ENCODE results near the gene ACTA2.
A peak's percentile ranks its signal among the peaks of the same experiment; 100 is the strongest.
"Not testable (repeated sequence)": the region's sequence is repeated elsewhere in the genome, so short reads cannot be mapped to it uniquely, and the experiment has no call there.

ACTA2 gene

DNA sequence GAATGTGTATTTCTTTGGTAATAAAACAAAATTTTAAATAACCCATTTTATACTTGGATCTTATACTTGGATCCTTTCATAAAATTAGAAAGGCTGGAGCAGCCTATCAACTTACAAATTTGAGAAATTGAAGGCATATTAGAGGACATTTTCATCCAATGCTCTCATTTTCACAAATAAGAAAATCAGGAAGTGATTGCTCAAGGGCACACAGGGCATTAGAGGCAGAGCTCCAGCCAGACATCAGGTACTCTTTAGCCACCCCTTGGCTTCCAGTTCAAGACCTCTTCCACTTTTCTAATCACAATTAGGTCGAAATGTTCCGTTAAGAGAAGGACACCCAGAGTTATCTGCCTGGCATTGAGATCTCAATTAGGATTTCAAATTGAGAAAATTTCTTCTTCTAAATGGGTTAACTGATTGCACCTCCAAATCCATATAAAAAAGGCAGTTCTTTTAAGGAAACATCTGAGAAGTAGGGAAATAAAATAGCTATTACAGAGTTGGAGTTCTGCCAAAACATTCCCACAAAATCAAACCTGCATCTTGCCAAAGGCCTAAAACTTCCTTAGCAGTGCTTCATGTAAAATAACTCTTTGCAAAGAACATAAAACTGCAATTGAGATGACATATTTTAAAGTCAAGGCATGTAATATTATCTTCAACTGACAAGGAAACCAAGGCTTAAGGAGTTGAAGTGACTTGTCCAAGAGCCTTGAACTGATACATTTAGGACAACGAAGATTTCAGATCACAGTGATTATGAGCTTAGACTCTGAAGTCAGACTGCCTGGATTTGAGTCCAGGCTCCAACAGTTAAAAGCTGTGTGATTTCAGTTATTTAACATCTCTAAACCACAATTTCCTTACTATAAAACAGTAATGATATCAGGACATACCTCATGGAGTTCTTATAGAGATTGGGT, 2.4 kb downstream of the ACTA2 start:
- no peak for DNase-seq

DNA sequence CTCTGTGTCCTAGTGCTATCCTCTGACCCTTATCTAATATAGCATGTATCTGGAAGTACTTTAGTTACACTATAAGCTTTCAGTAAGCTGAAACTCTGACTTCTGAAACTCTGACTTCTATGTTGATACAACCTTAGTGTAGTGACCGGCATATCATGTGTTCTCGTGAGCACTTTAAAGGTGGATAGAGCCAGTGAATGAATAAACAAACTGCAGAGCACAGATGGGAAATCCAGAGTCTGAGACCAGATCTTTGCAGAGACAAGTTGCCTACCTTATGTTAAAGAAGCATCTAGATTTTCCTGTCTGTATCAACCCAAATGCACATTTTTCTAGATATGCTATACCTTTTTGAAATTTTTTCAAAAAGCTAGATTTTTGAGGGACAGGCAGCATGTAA, 3.5 kb downstream of the ACTA2 start:
- no peak for DNase-seq

DNA sequence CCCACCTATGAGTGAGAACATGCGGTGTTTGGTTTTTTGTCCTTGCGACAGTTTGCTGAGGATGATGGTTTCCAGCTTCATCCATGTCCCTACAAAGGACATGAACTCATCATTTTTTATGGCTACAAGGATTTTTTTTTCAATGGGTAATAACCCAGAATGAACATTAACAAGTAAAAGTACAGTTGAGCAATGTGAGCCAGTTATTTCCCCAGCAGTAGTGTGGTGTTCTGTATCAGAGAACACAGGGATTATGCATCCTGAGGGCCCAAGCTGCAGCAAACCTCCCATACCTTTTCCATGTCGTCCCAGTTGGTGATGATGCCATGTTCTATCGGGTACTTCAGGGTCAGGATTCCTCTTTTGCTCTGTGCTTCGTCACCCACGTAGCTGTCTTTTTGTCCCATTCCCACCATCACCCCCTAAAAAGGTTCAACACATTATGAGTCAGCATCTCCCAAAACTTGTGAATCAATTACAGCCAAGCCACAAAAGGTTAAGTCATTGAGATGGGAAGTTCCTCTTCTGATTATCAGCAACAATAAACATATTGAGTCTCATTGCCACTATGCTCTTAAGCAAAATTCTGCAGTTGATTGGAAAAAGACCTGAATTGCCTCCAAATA, 5.5 kb downstream of the ACTA2 start:
- DNase-seq, result no peak

DNA sequence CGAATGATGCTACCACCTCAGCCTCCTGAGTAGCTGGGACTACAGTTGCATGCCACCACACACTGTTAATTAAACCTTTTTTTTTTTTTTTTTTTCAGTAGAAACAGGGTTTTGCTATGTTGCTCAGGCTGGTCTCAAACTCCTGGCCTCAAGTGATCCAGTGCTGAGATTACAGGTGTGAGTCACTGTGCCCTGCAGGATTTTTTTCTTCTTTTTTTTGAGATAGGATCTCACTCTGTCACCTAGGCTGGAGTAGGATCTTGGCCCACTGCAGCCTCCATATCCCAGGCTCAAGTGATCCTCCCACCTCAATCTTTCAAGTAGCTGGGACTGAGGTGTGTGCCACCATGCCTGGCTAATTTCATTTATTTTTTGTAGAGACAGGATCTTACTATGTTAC, 6.4 kb downstream of the ACTA2 start:
- no peak for DNase-seq

DNA sequence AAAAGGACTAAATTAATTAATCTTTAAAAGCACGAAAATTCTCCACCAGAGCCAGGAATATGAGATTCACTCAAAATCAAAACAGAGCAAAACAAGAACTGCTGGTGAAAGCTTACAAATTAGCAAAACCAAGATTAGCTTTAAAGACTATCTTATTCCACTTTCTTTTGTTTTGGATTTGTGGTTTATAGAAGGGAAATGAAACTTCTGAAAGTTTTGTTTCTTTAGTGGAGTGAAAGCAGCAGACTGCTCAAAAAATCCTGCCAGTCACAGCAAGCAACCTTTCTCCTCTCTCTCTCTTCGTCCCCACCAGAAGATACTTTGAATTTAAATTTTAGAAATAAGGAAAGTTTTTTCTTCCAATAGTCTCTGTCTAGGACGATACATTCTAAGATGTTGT, 7.8 kb downstream of the ACTA2 start:
- no peak for DNase-seq

DNA sequence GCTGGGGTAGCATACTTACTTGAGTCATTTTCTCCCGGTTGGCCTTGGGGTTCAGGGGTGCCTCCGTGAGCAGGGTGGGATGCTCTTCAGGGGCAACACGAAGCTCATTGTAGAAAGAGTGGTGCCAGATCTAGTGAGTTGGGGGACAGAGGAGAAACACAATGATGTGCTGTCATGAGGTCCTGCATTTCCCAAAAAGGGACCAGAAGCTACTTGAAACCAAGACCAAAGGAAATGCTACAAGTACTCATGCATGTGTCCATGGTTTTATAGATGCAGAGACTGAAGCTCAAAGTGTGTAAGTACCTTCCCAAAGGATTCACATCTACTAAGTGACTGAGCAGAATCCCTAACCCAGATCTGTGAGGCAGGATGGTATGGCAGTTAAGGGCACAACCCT, 8.8 kb downstream of the ACTA2 start:
- no peak for DNase-seq

DNA sequence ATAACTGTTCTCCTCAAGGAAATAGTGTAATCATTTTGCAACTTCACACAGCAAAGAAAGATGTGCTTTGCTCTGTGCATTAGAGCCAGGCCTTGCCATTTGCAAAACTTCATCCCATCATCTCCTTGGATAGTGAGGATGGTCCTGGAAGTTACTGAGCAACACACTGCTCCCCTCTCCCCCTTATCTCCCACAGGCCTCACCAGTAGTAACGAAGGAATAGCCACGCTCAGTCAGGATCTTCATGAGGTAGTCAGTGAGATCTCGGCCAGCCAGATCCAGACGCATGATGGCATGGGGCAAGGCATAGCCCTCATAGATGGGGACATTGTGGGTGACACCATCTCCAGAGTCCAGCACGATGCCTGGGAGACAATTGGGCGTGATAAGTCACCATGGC, 11.5 kb downstream of the ACTA2 start:
- no peak for DNase-seq

DNA sequence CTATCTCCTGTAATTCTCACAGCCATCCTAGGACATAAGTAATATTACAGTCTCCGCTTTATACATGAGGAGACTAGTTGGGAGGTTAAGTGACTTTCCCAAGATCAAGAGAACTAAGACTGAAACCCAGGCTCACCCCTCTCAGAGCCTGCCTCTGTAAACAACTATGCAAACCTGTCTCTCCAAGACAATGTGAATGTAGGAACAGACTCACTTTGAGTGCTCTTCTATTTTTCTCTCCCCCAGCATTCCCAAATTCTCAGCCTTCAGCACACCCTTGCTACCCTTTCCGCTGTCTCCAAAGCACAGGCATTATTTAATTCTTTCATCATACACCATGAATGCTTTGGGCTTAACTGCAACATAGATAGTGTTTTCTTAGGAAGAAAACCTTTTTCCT, 13.6 kb downstream of the ACTA2 start:
- DNase-seq, result no peak

DNA sequence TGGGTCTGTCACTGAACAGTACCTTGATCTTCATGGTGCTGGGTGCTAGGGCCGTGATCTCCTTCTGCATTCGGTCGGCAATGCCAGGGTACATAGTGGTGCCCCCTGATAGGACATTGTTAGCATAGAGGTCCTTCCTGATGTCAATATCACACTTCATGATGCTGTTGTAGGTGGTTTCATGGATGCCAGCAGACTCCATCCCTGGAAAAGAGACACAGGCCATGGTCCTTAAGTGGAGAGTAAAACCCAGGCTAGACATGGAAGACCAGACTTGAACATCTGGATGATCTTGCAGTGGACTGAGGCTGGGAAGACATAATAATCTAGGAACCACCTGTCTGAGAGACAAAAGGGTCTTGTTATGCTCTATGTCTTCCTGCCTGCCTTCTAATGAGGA, 14.5 kb downstream of the ACTA2 start:
- no peak for DNase-seq

DNA sequence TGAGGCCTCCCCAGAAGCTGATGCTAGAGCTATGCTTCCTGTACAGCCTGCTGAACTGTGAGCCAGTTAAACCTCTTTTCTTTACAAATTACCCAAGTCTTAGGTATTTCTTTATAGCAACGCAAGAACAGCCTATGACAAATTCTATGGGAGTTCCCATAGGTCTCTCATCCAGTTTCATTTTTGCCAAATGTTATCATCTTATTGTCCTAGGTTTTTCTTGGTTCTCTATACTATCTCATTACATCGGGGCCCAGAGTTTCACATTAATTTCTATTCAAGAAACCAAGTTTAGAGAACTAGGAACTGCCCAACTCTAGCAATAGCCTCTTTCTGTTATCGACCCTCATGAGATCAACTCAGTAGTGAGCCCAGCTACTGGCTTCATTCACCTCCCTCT, 15.9 kb downstream of the ACTA2 start:
- no peak for DNase-seq

DNA sequence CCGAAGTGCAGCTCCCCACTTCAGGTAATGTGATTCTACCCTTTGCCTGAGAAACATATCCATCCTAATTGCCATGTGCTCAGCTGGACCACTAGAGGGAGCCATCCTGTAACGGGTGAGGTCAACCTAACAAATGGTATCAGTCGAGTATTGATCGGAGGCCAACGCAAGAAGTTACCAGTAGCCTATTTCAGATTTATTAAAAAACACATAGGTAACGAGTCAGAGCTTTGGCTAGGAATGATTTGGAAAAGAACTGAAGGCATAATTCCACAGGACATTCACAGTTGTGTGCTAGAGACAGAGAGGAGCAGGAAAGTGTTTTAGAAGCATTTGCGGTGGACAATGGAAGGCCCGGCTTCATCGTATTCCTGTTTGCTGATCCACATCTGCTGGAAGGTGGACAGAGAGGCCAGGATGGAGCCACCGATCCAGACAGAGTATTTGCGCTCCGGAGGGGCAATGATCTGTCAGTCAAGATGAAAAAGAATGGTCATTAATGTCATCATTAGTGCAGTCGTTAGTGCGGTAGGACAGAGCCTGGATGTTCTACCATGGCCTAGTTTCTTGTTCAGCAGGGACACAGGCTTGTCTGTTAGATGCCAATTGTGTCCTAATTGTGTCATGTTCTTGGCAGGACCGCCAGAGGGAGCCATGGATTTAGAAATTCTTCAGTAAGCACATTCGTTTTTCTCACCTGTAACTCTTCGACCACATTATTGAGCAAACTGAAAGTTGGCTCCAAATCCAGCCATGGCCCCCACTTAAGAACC, 17.5 kb downstream of the ACTA2 start:
- DNase-seq, result peak in 48 of 56 donors; percentile 8 to 85 (median 45)

DNA sequence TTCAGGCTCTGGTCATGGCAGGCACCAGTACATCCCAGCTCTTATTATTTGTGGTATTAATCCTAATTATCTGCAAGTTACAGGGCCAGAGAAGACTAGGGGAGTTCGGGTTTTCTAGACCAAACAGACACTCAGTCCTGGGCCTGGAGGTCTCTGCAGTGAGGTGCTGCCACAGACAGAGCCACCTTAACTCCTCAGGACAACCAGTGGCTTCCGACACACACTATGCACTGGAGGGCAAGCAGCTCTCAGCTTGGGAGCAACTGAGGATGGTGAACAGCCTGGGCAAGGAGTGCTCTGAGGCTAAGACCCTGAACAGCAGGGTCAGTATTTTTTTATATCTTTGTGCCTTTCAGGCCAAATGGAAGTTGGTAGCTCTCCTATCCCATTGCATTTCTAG, 19.0 kb downstream of the ACTA2 start:
- DNase-seq, result no peak

DNA sequence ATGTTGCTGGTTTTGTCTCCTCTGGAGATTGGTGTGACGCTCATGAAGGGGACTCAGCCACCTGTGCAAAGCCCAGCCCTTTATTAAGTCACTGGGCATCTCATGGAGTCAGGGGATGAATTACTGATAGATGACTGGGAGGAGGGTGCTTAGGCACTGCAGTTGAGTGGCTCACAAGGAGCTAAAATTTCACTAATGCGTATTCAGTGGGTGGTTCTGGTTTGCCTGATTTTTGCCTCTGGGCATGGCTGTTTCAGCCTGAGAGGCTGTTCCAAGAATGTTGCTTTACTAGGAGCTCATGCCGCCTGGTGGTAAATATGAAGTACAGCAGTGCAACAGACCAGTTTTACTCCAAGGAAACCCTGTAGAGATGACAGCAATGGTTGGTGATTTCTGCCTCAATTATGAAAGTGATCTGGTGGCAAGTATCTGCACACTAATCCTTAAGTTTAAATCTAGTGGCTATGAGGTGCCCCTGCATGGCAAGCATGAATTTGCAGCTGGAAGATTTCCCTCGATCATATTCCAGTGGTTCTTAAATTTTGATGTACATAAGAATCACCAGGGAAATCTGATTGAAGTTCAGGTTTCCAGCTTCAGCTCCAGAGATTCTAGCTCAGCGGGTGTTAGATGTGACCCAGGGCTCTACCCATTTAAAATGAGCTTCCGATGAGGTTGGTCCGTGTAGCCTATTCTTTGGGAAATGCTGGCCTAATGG, 19.9 kb downstream of the ACTA2 start:
- DNase-seq, result peak in 36 of 56 donors; percentile 7 to 67 (median 24)

DNA sequence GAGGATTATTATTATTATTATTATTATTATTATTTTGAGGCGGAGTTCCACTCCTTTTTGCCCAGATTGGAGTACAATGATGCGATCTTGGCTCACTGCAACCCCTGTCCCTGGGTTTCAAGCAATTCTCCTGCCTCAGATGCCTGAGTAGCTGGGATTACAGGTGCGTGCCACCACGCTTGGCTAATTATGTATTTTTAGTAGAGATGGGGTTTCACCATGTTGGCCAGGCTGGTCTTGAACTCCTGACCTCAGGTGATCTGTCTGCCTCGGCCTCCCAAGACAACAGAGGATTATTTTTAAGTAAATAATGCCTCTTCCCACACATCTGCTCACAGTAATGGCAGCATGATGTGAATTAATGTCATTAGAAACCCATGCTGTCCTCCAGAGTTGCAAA, 20.5 kb downstream of the ACTA2 start:
- not testable (repeated sequence) for DNase-seq

DNA sequence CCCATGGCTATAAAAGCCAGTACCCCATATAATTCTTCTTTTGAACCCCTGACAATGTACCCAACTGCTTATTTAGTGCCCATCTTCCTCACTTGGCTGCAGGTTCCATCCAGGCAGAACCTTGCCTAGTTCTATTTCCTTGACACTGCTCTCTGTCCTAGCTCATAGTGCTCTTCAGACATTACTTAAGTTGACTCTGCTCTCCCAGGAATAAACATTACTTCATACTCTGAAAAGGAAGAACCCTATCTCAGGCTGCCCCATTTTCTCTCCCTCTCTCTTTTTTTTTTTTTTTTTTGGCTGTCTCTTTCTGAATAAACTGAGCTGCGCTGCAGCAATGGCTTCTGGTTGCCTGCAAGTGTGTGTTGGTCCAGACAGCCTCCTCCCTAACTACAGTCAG, 21.0 kb downstream of the ACTA2 start:
- no peak for DNase-seq

DNA sequence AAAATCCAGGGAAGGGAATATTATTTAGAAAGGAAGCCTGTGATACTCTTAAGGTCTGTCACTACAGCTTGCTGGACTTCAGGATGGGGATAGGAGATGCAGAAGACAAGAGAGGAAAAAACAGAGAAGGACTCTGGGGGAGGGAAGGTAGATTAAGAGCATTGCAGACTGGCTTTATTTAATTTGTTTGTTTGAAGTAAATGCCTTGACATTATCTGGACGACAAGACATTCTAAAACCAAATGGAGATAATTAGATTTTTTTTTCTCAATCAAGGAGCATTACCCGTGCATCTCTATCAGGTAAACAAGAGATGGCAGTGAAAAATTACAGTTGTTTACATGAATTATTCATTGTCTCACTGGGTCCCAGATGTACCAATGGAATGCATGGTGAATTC, 24.3 kb downstream of the ACTA2 start:
- no peak for DNase-seq

DNA sequence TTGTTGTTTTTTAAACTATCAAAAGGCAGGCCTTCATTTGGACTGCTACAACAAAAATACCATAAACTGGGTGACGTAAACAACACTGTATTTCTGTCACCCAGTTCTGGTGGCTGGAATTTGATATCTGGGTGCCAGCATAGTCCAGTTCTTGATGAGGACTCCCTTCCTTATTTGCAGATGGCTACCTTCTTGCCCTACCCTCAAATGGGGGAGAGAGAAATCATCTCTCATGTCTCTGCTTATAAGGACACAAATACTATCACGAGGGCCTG, 25.2 kb downstream of the ACTA2 start:
- no peak for DNase-seq

DNA sequence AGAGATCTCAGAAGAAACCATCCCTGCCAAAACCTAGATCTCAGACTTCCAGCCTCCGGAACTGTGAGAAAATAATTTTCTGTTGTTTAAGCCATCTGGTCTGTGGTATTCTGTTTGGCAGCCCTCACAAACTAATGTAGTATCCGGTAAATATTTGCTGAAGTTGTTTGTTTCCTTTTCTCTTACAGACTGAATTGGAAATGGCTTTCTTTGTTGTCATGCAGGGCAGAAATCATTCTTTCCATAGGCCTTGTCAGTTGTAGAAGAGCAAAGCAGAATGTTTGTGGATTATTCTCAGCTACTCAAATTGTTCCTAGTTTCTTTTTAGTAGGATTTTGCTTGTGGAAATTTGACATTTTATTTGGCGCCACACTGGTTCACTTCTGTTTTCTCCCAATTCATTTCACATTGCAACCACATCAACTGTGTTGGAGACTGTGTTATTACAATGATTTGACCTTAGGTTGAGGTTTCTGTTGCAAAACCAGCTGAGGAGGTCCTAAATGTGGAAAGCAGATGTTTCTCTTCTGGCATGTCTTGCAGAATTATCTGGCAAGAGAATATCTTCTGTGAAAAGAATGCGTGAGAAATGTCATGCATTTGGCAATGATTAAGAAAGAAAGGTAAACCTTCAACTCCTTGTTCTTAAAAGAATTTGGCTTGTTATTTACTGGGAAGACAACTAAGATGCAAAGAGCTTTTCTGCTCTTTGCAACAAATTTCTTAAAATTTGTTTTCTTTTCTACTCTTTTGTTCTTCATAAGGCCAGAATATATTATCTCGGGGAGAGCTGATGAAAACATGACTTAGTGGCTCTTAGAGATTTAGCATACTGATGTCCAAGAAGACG, 25.8 kb downstream of the ACTA2 start:
- DNase-seq, result no peak

DNA sequence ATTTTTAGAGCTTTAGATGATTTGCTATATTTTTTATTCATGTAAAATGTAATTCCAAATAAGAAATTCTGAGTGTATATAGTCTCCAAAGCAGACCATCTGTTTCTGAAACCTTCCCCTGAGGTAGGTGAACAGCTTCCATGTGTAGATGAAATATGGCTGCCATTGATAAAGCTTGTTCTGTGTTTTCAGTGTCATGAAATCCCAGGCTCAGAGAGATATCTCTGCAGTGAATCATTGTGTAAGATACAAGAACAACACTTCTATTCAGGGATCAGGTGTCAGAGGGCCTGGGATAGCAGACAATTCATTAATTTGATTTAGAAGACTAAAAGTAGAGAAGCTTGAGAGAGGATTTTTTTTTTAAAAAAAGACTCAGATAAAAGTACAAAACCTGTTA, 29.1 kb downstream of the ACTA2 start:
- DNase-seq, result no peak

DNA sequence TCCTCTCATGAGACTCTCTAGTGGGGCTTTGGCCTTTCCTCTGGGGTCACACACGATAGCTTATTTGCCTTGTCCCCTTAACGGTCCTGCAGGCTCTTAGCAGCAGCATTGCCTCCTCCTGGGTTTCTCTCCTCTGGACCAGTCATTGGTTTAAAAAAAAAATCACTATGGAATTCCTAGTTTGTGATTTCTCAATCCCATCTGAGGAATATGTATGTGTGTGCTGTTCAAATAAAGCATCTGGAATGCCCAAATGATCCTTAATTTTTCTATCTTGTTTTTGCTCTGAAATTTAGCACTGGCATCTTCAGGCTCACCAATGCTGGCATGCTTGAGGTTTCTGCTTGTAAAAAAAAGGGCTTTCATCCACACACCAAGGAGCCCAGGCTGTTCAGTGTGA, 30.5 kb downstream of the ACTA2 start:
- DNase-seq, result no peak
